Adrenal gland (tissue), 5 donors: Measurements from ENCODE around the gene TTC23.

Source experiments
- POLR2A ChIP-seq, 2 donors: fragments of 450-650 bp; IDR thresholded peaks; one replicate each; pipeline ENCODE4 v1.6.1; 2017; ENCODE audit warnings: antibody characterized with exemption in 2 of 2, mild to moderate bottlenecking in 2 of 2, moderate library complexity in 1 of 2
- TF ChIP-seq, protein P1 (sequence below), 6 experiments: fragments of 450-650 bp in 4 of 6; fragments of 200-600 bp in 2 of 6; sonication (generic) in 1 of 6; IDR thresholded peaks; 1 replicate in 5 of 6; 2 replicates in 1 of 6; pipeline versions ENCODE4 v1.5.1 to v1.8.0; 2016 to 2021; ENCODE audit warnings: antibody characterized with exemption in 6 of 6, mild to moderate bottlenecking in 2 of 6, moderate library complexity in 1 of 6
- donor health status: DM: no; HTN: no; CAD: no.

DNA sequence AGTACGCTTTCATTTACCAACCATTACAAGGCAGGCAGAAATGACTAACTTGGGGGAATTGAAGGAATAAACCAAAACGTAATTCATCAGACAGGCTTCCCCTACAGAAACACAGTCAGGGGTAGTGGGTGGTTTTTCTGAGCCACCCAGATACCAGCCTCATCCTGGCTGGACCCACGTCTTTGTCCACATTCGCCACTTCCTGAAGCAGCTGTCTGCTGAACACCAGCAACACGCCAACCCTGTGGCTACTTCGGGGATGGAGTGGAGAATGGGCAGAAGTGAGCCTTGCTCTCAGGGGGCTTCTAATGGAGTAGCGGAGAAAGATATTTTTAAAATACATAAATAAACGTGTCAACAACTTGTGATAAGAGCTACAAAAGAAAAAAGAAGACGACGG, 104.4 kb downstream of the TTC23 start:
- TF ChIP-seq, protein P1, sequence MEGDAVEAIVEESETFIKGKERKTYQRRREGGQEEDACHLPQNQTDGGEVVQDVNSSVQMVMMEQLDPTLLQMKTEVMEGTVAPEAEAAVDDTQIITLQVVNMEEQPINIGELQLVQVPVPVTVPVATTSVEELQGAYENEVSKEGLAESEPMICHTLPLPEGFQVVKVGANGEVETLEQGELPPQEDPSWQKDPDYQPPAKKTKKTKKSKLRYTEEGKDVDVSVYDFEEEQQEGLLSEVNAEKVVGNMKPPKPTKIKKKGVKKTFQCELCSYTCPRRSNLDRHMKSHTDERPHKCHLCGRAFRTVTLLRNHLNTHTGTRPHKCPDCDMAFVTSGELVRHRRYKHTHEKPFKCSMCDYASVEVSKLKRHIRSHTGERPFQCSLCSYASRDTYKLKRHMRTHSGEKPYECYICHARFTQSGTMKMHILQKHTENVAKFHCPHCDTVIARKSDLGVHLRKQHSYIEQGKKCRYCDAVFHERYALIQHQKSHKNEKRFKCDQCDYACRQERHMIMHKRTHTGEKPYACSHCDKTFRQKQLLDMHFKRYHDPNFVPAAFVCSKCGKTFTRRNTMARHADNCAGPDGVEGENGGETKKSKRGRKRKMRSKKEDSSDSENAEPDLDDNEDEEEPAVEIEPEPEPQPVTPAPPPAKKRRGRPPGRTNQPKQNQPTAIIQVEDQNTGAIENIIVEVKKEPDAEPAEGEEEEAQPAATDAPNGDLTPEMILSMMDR (IDR thresholded peaks at IDR 0.05), result no peak
- TF ChIP-seq POLR2A (IDR thresholded peaks at IDR 0.05), result no peak
